ENCODE data around the gene ST6GAL1.

DNA sequence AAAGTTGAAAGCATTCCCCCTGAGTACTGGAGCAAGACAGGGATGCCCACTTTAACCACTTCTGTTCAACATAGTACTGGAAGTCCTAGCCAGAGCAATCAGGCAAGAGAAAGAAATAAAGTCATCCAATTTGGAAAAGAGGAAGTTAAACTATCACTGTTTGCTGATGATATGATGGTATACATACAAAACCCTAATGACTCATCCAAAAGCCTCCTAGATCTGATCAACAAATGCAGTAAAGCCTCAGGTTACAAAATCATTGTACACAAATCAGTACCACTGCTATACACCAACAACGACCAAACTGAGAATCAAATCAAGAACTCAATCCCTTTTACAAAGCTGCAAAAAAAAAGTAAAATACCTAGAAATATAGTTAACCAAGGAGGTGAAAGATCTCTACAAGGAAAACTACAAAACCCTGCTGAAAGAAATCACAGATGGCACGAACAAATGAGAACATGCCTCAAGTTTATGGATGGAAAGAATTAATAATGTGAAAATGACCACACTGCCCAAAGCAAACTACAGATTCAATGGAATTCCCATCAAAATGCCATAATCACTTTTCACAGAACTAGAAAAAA lies 168.7 kb downstream of the ST6GAL1 start:
- TF ChIP-seq, protein P1, sequence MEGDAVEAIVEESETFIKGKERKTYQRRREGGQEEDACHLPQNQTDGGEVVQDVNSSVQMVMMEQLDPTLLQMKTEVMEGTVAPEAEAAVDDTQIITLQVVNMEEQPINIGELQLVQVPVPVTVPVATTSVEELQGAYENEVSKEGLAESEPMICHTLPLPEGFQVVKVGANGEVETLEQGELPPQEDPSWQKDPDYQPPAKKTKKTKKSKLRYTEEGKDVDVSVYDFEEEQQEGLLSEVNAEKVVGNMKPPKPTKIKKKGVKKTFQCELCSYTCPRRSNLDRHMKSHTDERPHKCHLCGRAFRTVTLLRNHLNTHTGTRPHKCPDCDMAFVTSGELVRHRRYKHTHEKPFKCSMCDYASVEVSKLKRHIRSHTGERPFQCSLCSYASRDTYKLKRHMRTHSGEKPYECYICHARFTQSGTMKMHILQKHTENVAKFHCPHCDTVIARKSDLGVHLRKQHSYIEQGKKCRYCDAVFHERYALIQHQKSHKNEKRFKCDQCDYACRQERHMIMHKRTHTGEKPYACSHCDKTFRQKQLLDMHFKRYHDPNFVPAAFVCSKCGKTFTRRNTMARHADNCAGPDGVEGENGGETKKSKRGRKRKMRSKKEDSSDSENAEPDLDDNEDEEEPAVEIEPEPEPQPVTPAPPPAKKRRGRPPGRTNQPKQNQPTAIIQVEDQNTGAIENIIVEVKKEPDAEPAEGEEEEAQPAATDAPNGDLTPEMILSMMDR (IDR thresholded peaks at IDR 0.05): no peak
- TF ChIP-seq ZFX (IDR thresholded peaks at IDR 0.05; ENCODE audit: borderline replicate concordance): no peak
